Esophagus muscularis mucosa (tissue), 4 donors: ENCODE results near the gene FOXP2. TPM values are rescaled to one million over a fixed set of nuclear protein-coding genes. Genes with fewer than 3 reads are reported as not detected.
"Not testable (repeated sequence)": the region's sequence is repeated elsewhere in the genome, so short reads cannot be mapped to it uniquely, and the experiment has no call there.

Source experiments
- DNase-seq: peaks from one replicate; pipeline ENCODE4 v3.0.0-alpha.2; 2017; ENCODE audit errors: extremely low spot score
- H3K27ac ChIP-seq, 4 donors: fragments of 200-600 bp; sonication (generic); replicated peaks in 1 of 4; 1 replicate in 3 of 4; 2 replicates in 1 of 4; pipeline ENCODE4 v1.5.1; 2016 to 2019; ENCODE audit warnings: mild to moderate bottlenecking in 1 of 4
- H3K27me3 ChIP-seq, 4 donors: fragments of 200-600 bp; sonication (generic); one replicate each; pipeline versions ENCODE4 v1.5.1 to v1.6.0; 2016 to 2019
- H3K36me3 ChIP-seq, 4 donors: fragments of 200-600 bp; sonication (generic); one replicate each; pipeline ENCODE4 v1.5.1; 2016 to 2019
- H3K4me1 ChIP-seq, 4 donors: fragments of 200-600 bp; sonication (generic); one replicate each; pipeline ENCODE4 v1.5.1; 2016 to 2019
- H3K4me3 ChIP-seq, 4 donors: fragments of 200-600 bp; sonication (generic); 1 replicate in 2 of 4; 2 replicates in 2 of 4; pipeline ENCODE4 v1.5.1; 2016 to 2019; ENCODE audit warnings: mild to moderate bottlenecking in 4 of 4, moderate library complexity in 1 of 4
- H3K9me3 ChIP-seq, 4 donors: fragments of 200-600 bp; sonication (generic); 1 replicate in 3 of 4; 2 replicates in 1 of 4; pipeline ENCODE4 v1.5.1; 2016 to 2019
- CTCF ChIP-seq, 3 experiments: fragments of 200-600 bp in 2 of 3; fragments of 450-650 bp in 1 of 3; sonication (generic) in 2 of 3; IDR thresholded peaks; one replicate each; pipeline ENCODE4 v1.5.1; 2017 to 2019; ENCODE audit warnings: antibody characterized with exemption in 3 of 3, mild to moderate bottlenecking in 2 of 3, moderate library complexity in 1 of 3
- EP300 ChIP-seq: sonication (generic); formaldehyde crosslinking; IDR thresholded peaks from one replicate; pipeline ENCODE4 v1.6.1; 2017; ENCODE audit warnings: antibody characterized with exemption
- POLR2A ChIP-seq: fragments of 450-650 bp; IDR thresholded peaks from one replicate; pipeline ENCODE4 v1.6.1; 2017; ENCODE audit warnings: antibody characterized with exemption, moderate library complexity, mild to moderate bottlenecking, low read depth
- POLR2AphosphoS5 ChIP-seq, 2 donors: sonication (generic); formaldehyde crosslinking; IDR thresholded peaks; one replicate each; pipeline ENCODE4 v1.6.1; 2017; ENCODE audit warnings: antibody characterized with exemption in 2 of 2
- WGBS: methylation state at CpG from one replicate; pipeline ENCODE4 v1.1.5; 2018; 5-methylcytosine and 5-hydroxymethylcytosine counted together
- intact Hi-C: fragments of 100-400 bp; cut with DNase I; formaldehyde crosslinking; loops from one replicate; pipeline ENCODE4 v1.15.1; 2023
- total RNA-seq, 4 donors: library from RNA; depleted of rRNA; stranded (reverse); fragments of >200 nt; gene quantifications; one replicate each; pipeline versions ENCODE4 v1.1.0 to v1.2.1, GENCODE V29; 2016

Gene FOXP2
- total RNA-seq, 4 donors from 2014 or later: 37.1 to 54.2 (median 48.0) TPM

- TF ChIP-seq EP300: no peak
- TF ChIP-seq CTCF (IDR thresholded peaks at IDR 0.05): no peak
- no peak for TF ChIP-seq POLR2A
- TF ChIP-seq POLR2AphosphoS5 (IDR thresholded peaks at IDR 0.05): no peak
- Histone ChIP-seq H3K27me3 (no peaks in the 10 kb centered on the region), H3K27ac (no peak overlapping the region), H3K4me1 (peaks cover 0 to 16% (median 0%) of the 10 kb centered on the region in 4 donors), H3K4me3 (no peak overlapping the region), H3K36me3 (no peaks in the 10 kb centered on the region), H3K9me3 (no peaks in the 10 kb centered on the region)
- intact Hi-C loops: no loop called here
- DNase-seq: no peak
Measured at GRCh38 chr7:114589436-114589835, 174.8 kb downstream of the FOXP2 start.

GRCh38 chr7:114590298-114590697 lies 175.7 kb downstream of the FOXP2 start:
- TF ChIP-seq EP300 (no peak), CTCF (IDR thresholded peaks at IDR 0.05) (no peak), POLR2A (no peak), POLR2AphosphoS5 (IDR thresholded peaks at IDR 0.05) (no peak)
- intact Hi-C loops: no loop called here
- no peak for DNase-seq

GRCh38 chr7:114598946-114599345 lies 184.3 kb downstream of the FOXP2 start:
- H3K4me1 ChIP-seq: no peaks in the 10 kb centered on the region
- intact Hi-C loops: no loop called here
- no peaks in the 10 kb centered on the region for H3K27me3 ChIP-seq
- no peak overlapping the region for H3K27ac ChIP-seq
- no peak for DNase-seq
- H3K9me3 ChIP-seq: no peaks in the 10 kb centered on the region
- no peaks in the 10 kb centered on the region for H3K36me3 ChIP-seq
- TF ChIP-seq CTCF (IDR thresholded peaks at IDR 0.05) (no peak), POLR2A (no peak), EP300 (no peak), POLR2AphosphoS5 (IDR thresholded peaks at IDR 0.05) (no peak)
- 79% methylated on average over 4 of the region's 4 CpGs for WGBS
- H3K4me3 ChIP-seq: no peak overlapping the region

More at GRCh38 chr7:114590298-114590697, 175.7 kb downstream of the FOXP2 start:
- no peak overlapping the region for H3K27ac ChIP-seq
- peaks cover 0 to 16% (median 0%) of the 10 kb centered on the region in 4 donors for H3K4me1 ChIP-seq
- 72% methylated on average over 2 of the region's 2 CpGs for WGBS
- H3K36me3 ChIP-seq: no peaks in the 10 kb centered on the region
- no peaks in the 10 kb centered on the region for H3K27me3 ChIP-seq
- H3K9me3 ChIP-seq: no peaks in the 10 kb centered on the region
- no peak overlapping the region for H3K4me3 ChIP-seq

GRCh38 chr7:114606100-114606499 lies 191.5 kb downstream of the FOXP2 start:
- Histone ChIP-seq H3K4me1 (no peaks in the 10 kb centered on the region), H3K9me3 (no peaks in the 10 kb centered on the region), H3K27ac (no peak overlapping the region), H3K27me3 (no peaks in the 10 kb centered on the region), H3K36me3 (no peaks in the 10 kb centered on the region), H3K4me3 (no peak overlapping the region)
- WGBS: 84% methylated on average over 2 of the region's 2 CpGs
- intact Hi-C loops: no loop called here
- TF ChIP-seq POLR2AphosphoS5 (IDR thresholded peaks at IDR 0.05) (no peak), CTCF (IDR thresholded peaks at IDR 0.05) (no peak), POLR2A (no peak), EP300 (no peak)
- no peak for DNase-seq

- WGBS: 93% methylated on average over 11 of the region's 11 CpGs
- H3K36me3 ChIP-seq, DNase-seq, H3K9me3 ChIP-seq, H3K4me3 ChIP-seq, H3K4me1 ChIP-seq, H3K27ac ChIP-seq, intact Hi-C loops, H3K27me3 ChIP-seq: not testable (repeated sequence)
Measured at GRCh38 chr7:114608822-114609221, 194.2 kb downstream of the FOXP2 start.
